Calu3 (cell line): ENCODE data around the gene HDAC4. TPM values are rescaled to one million over a fixed set of nuclear protein-coding genes. Genes with fewer than 3 reads are reported as not detected.

Experiments
- BruUV-seq: library from RNA; stranded (reverse); fragments of 400-500 nt; replicated peaks from 2 replicates; lab custom pipeline; 2021; lab: Mats Ljungman, UMichigan
- CTCF ChIA-PET: fragments of 300-600 bp; sonication (Branson Sonifier 250); formaldehyde crosslinking; loops from one replicate; lab custom pipeline; 2022; ENCODE audit warnings: antibody characterized with exemption; lab: Charles Lee
- DNase-seq: peaks from one replicate; pipeline ENCODE4 v3.0.0; 2022
- H3K27ac Mint-ChIP-seq: one replicate; pipeline ENCODE4 v1.8.0; 2022; ENCODE audit warnings: mixed read lengths; ENCODE audit not compliant: unreplicated experiment
- H3K27me3 Mint-ChIP-seq: one replicate; pipeline ENCODE4 v1.8.0; 2022; ENCODE audit warnings: mixed read lengths; ENCODE audit not compliant: unreplicated experiment
- H3K36me3 Mint-ChIP-seq: one replicate; pipeline ENCODE4 v1.8.0; 2022; ENCODE audit warnings: mild to moderate bottlenecking, moderate library complexity, mixed read lengths; ENCODE audit not compliant: insufficient read depth, unreplicated experiment
- H3K4me1 Mint-ChIP-seq: one replicate; pipeline ENCODE4 v1.8.0; 2022; ENCODE audit warnings: mild to moderate bottlenecking, low read depth, mixed read lengths; ENCODE audit not compliant: unreplicated experiment
- H3K4me3 Mint-ChIP-seq: one replicate; pipeline ENCODE4 v1.8.0; 2022; ENCODE audit warnings: mild to moderate bottlenecking, low read depth, moderate library complexity, mixed read lengths; ENCODE audit not compliant: unreplicated experiment
- H3K9me3 Mint-ChIP-seq: one replicate; pipeline ENCODE4 v1.8.0; 2022; ENCODE audit warnings: low read depth, mixed read lengths; ENCODE audit not compliant: unreplicated experiment
- intact Hi-C: fragments of 100-400 bp; cut with micrococcal nuclease; formaldehyde crosslinking; loops from one replicate; pipeline ENCODE4 v1.10.0; 2022; ENCODE audit not compliant: unreplicated experiment
- total RNA-seq: library from RNA; stranded (reverse); gene quantifications from 2 replicates; pipeline ENCODE4 v1.2.3, GENCODE V29; 2022
- TF ChIP-seq, protein P1 (sequence below): fragments of 200-600 bp; IDR thresholded peaks from one replicate; pipeline ENCODE4 v1.8.0; 2022; ENCODE audit warnings: antibody characterized with exemption; ENCODE audit not compliant: unreplicated experiment

Gene HDAC4
- total RNA-seq, 1 experiment from 2014 or later: 39.6 TPM

DNA sequence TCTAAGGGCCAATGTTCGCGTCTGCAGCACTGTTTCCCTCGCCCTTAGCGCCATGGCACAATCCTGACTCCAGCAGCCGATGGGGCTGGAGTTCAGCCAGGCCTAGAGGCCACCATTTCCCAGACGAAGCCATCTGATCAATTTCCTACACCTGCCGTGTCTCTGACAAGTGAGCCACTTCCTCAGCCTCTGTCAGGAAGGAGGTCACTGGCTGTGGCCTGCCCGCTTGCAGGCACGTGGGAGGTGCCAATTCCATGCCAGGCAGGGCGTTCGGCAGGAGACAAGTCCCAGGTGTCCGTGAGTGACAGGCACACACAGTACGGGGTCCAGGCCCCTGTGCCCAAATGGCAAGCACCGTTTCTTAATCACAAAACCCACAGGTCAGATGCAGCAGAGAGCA lies 318.4 kb downstream of the HDAC4 start:
- peaks cover 7% of the 10 kb centered on the region for H3K36me3 Mint-ChIP-seq
- no peaks in the 10 kb centered on the region for H3K9me3 Mint-ChIP-seq
- CTCF ChIA-PET: no interaction called here
- no peaks in the 10 kb centered on the region for H3K27me3 Mint-ChIP-seq
- TF ChIP-seq, protein P1, sequence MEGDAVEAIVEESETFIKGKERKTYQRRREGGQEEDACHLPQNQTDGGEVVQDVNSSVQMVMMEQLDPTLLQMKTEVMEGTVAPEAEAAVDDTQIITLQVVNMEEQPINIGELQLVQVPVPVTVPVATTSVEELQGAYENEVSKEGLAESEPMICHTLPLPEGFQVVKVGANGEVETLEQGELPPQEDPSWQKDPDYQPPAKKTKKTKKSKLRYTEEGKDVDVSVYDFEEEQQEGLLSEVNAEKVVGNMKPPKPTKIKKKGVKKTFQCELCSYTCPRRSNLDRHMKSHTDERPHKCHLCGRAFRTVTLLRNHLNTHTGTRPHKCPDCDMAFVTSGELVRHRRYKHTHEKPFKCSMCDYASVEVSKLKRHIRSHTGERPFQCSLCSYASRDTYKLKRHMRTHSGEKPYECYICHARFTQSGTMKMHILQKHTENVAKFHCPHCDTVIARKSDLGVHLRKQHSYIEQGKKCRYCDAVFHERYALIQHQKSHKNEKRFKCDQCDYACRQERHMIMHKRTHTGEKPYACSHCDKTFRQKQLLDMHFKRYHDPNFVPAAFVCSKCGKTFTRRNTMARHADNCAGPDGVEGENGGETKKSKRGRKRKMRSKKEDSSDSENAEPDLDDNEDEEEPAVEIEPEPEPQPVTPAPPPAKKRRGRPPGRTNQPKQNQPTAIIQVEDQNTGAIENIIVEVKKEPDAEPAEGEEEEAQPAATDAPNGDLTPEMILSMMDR: no peak
- no peak overlapping the region for H3K4me3 Mint-ChIP-seq
- H3K27ac Mint-ChIP-seq: no peak overlapping the region
- DNase-seq: no peak
- BruUV-seq: no TSS peak
- intact Hi-C loops: no loop called here
- H3K4me1 Mint-ChIP-seq: no peaks in the 10 kb centered on the region

DNA sequence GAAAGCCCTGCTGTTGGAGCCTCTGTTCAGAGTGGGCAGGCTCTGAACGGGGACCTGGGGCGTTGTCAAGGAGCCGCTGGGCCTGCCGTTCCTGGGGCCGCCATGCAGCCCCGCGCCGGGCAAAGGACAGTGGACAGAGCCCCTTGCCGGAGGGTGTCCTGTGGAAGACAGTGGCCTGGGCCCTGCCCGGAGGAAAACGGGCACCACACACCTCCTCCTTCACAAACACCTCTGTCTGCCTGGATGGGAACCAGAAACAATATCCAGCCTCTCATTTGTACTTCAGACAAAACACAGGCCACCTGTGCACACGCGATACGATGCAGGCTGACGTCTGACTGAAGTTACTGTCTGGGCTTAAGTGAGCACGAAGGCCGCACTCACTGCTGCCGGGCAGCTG lies 319.2 kb downstream of the HDAC4 start:
- no peak overlapping the region for H3K27ac Mint-ChIP-seq
- H3K9me3 Mint-ChIP-seq: no peaks in the 10 kb centered on the region
- H3K4me1 Mint-ChIP-seq: no peaks in the 10 kb centered on the region
- no peaks in the 10 kb centered on the region for H3K27me3 Mint-ChIP-seq
- intact Hi-C loops: no loop called here
- TF ChIP-seq, protein P1: no peak
- BruUV-seq: no TSS peak
- H3K36me3 Mint-ChIP-seq: peaks cover 7% of the 10 kb centered on the region
- no peak for DNase-seq
- H3K4me3 Mint-ChIP-seq: no peak overlapping the region
- CTCF ChIA-PET: no interaction called here

- H3K4me1 Mint-ChIP-seq: no peaks in the 10 kb centered on the region
- H3K9me3 Mint-ChIP-seq: no peaks in the 10 kb centered on the region
- TF ChIP-seq, protein P1: no peak
- DNase-seq: no peak
- no TSS peak for BruUV-seq
- intact Hi-C loops: no loop called here
- peaks cover 7% of the 10 kb centered on the region for H3K36me3 Mint-ChIP-seq
- H3K27ac Mint-ChIP-seq: no peak overlapping the region
- H3K4me3 Mint-ChIP-seq: no peak overlapping the region
- H3K27me3 Mint-ChIP-seq: no peaks in the 10 kb centered on the region
- CTCF ChIA-PET: no interaction called here
These were observed 319.8 kb downstream of the HDAC4 start for GRCh38 chr2:239081046-239081445.

DNA sequence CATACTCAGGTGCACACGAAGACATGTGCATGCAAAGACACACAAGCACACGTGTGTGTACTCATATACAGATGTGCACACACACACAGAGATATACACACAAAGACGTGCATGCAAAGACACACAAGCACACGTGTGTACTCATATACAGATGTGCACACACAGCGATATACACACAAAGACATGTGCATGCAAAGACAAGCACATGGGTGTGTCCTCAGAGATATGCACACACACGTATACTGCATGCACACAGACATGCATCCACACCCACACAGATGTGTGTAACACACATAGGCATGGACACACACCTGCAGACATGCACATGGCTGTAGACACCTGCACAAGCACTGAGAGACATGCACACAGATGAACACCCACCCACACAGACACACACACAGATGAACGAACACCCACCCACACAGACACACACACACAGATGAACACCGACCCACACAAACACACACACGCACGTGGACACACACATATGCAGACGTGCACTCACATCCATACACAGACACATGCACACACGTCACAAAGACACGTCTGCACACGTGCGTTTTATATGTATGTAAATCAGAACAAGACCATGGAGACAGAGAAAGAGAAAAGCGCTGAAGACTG lies 321.0 kb downstream of the HDAC4 start:
- H3K27me3 Mint-ChIP-seq: no peaks in the 10 kb centered on the region
- TF ChIP-seq, protein P1: no peak
- H3K27ac Mint-ChIP-seq: no peak overlapping the region
- no peaks in the 10 kb centered on the region for H3K4me1 Mint-ChIP-seq
- DNase-seq: no peak
- no peaks in the 10 kb centered on the region for H3K9me3 Mint-ChIP-seq
- CTCF ChIA-PET: no interaction called here
- BruUV-seq: no TSS peak
- no peak overlapping the region for H3K4me3 Mint-ChIP-seq
- intact Hi-C loops: no loop called here
- H3K36me3 Mint-ChIP-seq: peaks cover 7% of the 10 kb centered on the region
